Adipose tissue (tissue), 3 donors: Measurements from ENCODE around the gene SORL1. TPM values are rescaled to one million over a fixed set of nuclear protein-coding genes. Genes with fewer than 3 reads are reported as not detected.

Experiments used
- H3K27ac ChIP-seq: one replicate; pipeline ENCODE4 v1.5.1; 2013; ENCODE audit warnings: low read depth, low read length
- WGBS, 3 donors: extraction: QIAGEN DNeasy Blood & Tissue Kit; methylation state at CpG; one replicate each; pipeline ENCODE4 v1.1.7; 2013; 5-methylcytosine and 5-hydroxymethylcytosine counted together
- polyA plus RNA-seq, 3 donors: library from polyadenylated mRNA; stranded (reverse); fragments of 200-250 nt; gene quantifications; one replicate each; pipeline ENCODE4 v1.2.3, GENCODE V29; 2013
- donor health status: healthy with polysubstance abuse.
- donor health status: Bipolar disorder and iron deficiency.
- donor health status: healthy.

SORL1 gene
- polyA plus RNA-seq, 3 donors, result 3.2 to 5.4 (median 3.4) TPM

DNA sequence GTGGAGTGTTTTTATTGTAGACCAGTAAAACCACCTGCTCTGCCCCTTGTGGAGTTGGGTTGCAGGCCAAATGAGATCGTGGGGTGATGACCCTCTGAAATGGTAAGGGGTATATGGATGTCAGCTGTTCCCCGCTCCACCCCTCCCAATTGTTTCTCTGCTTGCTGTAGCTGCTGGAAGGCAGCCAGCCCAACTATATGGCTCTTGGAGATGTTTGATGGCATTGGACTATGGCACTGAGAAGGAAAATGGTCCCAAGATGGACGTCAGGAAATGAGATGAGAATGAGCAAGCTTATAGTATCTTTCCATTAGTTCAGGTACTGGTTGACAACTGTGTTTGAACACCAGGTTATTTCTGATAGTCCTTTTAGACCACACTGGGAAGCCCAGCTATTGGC is 95.5 kb downstream of the SORL1 start:
- no peak overlapping the region for H3K27ac ChIP-seq
- 80 to 88% (median 84%) methylated on average over 3 of the region's 3 CpGs for WGBS, 3 donors

- no peak overlapping the region for H3K27ac ChIP-seq
- 77 to 80% (median 79%) methylated on average over 10 of the region's 10 CpGs for WGBS, 3 donors
These were observed 98.3 kb downstream of the SORL1 start for GRCh38 chr11:121550247-121551030.

DNA sequence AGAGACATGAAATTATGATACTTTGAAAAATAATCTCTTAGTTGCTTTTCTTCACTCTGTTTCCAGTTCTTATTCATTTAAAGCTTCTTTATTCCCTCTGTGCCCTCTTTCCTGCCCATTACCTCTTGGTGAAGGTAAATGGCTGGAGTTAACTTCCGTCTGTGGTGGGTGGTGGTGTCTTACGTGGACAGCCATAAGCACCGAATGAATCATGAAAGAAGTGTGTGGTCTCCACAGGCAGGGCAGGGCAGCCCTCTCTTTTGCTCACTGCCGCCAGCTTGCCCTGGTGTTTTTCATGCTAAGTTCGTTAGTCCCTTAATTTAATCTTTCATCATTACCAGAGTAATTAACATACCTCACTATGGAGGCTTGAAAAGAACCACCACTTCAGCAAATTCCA is 99.3 kb downstream of the SORL1 start:
- H3K27ac ChIP-seq, result no peak overlapping the region
- WGBS, 3 donors, result 74 to 89% (median 87%) methylated on average over 5 of the region's 5 CpGs

GRCh38 chr11:121552154-121552553 is 100.0 kb downstream of the SORL1 start:
- 90% methylated on average over 5 of the region's 5 CpGs for WGBS, 3 donors
- no peak overlapping the region for H3K27ac ChIP-seq

DNA sequence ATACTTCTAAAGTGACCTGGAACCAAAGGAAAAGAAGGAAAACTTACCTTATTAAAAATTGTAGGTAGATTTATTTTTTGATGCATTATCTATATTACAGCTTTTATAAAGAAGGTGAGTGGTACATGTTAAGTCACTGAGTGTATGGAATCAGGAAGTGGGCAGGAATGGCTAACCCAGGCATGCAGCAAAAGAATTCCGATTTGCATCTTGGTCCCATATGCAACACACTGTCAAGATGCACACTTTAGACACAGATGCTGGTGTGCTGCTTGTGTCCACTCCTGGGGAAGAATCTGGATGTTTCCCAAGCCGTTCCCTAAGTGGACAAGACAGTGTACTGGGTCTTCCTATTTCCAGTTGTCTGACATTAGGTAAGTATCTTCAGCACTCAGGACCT is 100.5 kb downstream of the SORL1 start:
- no peak overlapping the region for H3K27ac ChIP-seq
- 61 to 94% (median 92%) methylated on average over 2 of the region's 2 CpGs for WGBS, 3 donors

DNA sequence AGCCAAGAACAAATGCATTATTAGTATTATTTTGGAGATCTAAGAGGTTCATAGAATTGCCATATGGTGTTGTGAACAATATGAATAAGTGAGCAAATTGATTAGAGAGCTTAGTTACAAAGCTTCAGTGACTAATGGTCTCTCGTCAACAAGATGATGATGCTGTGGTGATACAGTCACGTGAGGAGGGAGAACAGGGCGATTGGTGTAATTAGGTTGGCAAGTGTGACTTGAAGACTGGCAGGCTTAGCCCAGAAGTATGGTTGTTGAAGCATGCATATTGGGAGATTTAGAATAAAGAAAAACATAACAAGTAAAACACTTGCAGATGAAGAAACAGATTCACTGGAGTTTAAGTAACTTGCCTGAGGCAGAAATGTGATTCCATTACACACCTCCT is 101.3 kb downstream of the SORL1 start:
- no peak overlapping the region for H3K27ac ChIP-seq

GRCh38 chr11:121553806-121554205 is 101.7 kb downstream of the SORL1 start:
- no peak overlapping the region for H3K27ac ChIP-seq
- 36 to 81% (median 80%) methylated on average over 11 of the region's 11 CpGs for WGBS, 3 donors

More for the DNA sequence above, 101.3 kb downstream of the SORL1 start:
- 72 to 90% (median 86%) methylated on average over 3 of the region's 3 CpGs for WGBS, 3 donors

DNA sequence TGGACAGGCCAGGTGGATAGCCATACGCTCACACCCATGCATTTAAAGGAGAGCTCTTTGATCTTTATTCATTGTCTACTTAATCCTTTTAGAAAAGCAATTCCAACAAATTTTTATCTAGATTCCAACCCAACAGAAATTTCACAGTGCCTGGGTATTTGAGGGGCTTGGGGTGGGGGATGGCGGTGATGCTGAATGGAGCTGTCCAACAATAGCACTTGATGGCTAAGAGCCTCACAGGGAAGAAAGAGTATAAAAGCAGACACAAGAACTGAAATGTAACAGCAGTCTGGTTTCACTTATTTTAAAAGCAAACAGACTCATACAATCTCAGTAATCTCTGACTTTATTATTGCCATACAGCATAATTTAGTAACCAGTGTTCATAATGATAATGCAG is 102.4 kb downstream of the SORL1 start:
- H3K27ac ChIP-seq, result no peak overlapping the region
- 88 to 94% (median 89%) methylated on average over 2 of the region's 2 CpGs for WGBS, 3 donors

DNA sequence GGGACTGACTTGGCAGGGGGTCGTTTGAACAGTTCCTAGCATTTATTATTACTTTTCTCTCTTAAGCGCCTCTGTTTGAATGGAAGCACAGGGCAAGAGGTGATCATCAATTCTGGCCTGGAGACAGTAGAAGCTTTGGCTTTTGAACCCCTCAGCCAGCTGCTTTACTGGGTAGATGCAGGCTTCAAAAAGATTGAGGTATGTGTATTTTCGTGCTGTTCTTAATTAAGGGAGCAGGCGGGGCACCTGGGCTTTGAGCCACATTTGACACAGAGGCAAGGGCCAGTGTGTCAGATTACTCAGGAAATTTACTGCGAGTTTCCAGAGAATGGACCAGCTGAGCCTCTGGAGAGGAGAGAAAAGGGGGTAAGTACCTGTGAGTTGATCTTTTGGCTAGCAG is 103.0 kb downstream of the SORL1 start:
- WGBS, 3 donors, result 33 to 57% (median 57%) methylated on average over 5 of the region's 5 CpGs
- no peak overlapping the region for H3K27ac ChIP-seq

GRCh38 chr11:121556937-121557336 is 104.8 kb downstream of the SORL1 start:
- H3K27ac ChIP-seq, result no peak overlapping the region
- 92 to 94% (median 92%) methylated on average over 7 of the region's 7 CpGs for WGBS, 3 donors

GRCh38 chr11:121557348-121557747 is 105.2 kb downstream of the SORL1 start:
- 69 to 90% (median 69%) methylated on average over 8 of the region's 8 CpGs for WGBS, 3 donors
- no peak overlapping the region for H3K27ac ChIP-seq

DNA sequence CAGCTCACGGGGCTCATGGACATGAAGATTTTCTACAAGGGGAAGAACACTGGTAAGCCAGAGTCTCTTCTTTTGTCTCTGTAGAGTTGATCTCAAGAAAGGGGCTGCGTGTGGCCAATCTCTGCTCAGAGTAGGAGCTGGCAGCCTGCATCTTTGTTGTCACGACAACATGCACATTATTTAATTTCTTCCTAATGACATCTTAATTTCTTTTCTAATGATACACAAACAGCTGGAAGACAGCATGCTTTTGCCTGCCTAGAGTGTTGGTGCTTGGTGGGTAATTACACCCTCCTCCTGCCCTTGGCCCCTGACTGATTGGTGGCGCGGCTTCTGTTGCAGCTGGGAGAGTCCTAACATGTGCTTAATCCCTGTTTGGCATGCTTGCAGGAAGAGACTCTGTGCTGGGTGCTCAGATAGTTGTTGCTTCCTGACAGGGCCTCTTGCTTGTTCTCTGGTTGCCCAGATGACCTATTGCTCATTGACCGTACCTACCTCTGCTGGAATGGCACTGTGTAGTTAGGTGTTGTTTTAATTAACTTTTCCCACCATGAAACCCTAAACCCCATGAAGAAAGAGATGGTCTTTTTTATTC is 107.6 kb downstream of the SORL1 start:
- WGBS, 3 donors, result 86 to 93% (median 89%) methylated on average over 6 of the region's 6 CpGs

DNA sequence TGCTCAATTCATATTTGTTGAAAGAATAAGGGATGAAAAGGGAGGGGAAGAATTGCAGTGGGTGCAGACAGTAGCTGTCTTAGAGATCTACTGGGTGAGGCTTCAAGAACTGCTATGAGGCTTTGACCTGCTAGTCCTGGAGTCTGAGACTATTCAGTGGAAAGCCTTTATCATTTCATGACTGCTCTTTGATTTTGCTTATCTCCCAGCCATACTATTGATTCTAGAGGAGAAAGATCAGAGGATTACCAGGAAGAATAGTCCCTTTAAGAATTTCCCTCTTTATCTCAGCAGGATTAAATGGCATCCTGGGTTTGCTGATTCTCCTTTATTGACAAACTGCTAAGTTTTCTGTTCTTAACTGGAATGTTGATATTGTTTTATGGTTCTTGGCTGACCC is 108.1 kb downstream of the SORL1 start:
- no peak overlapping the region for H3K27ac ChIP-seq

More for the DNA sequence above, 107.6 kb downstream of the SORL1 start:
- H3K27ac ChIP-seq, result no peak overlapping the region

DNA sequence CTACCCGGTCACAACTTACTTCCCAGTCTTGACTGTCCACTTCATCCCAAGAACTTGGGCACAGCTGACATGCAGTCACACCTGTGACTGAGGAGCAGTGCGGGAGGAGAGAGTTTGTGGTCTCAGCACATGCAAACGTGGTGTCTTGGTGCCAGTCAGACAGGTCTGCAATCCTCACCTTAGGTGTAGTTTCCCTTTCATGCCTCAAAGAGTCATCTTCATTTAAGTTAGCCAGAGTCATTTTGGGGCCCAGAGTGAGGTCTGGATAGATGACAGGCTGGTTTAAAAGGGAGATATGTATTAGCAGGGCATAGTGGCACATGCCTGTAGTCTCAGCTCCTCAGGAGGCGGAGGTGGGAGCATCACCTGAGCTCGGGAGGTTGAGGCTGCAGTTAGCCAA is 109.1 kb downstream of the SORL1 start:
- no peak overlapping the region for H3K27ac ChIP-seq
- 65 to 86% (median 80%) methylated on average over 5 of the region's 5 CpGs for WGBS, 3 donors

GRCh38 chr11:121561716-121562115 is 109.6 kb downstream of the SORL1 start:
- WGBS, 3 donors, result 52 to 88% (median 83%) methylated on average over 5 of the region's 5 CpGs

GRCh38 chr11:121563003-121563402 is 110.9 kb downstream of the SORL1 start:
- no peak overlapping the region for H3K27ac ChIP-seq
- WGBS, 3 donors, result 79 to 92% (median 89%) methylated on average over 4 of the region's 4 CpGs

More at GRCh38 chr11:121561716-121562115, 109.6 kb downstream of the SORL1 start:
- no peak overlapping the region for H3K27ac ChIP-seq

DNA sequence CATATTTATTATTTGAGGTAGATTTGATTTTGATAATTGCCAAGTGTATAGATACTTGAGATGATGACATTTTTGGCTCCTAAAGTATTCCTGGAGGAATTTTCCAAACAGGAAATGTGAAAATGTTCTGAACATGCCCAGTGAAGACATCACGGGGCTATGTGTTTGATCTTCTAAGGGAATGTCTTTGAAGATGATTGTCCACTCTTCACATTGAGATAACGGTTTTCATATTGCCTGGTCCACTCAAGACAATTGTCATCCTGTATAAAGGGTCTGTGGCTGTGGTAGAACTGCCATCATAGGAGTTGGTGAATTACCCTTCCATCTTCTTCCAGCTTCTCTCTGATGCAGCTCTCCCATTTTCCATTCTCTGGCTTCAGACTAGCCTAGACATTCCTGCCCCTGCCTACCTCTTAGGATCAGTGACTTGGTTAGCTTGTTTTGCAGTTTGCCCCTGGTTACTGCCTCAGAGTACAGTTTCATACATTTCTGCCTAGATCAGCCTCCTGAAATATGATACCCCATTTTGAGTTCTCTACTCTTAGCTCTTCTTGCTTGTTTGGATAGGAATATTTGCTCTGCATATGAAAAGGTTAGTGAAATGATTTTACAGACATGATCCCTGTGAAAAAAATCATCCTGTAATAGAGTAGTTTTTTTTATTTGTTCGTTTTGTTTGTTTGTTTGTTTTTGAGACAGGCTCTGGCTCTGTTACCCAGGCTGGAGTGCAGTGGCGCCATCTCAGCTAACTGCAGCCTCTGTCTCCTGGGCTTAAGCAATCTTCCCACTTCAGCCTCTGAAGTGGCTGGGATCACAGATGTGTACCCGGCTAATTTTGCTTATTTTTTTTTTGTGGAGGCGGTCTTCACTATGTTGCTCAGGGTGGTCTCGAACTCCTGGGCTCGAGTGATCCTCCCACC is 112.0 kb downstream of the SORL1 start:
- H3K27ac ChIP-seq, result no peak overlapping the region
- WGBS, 3 donors, result 75 to 84% (median 80%) methylated on average over 8 of the region's 8 CpGs

DNA sequence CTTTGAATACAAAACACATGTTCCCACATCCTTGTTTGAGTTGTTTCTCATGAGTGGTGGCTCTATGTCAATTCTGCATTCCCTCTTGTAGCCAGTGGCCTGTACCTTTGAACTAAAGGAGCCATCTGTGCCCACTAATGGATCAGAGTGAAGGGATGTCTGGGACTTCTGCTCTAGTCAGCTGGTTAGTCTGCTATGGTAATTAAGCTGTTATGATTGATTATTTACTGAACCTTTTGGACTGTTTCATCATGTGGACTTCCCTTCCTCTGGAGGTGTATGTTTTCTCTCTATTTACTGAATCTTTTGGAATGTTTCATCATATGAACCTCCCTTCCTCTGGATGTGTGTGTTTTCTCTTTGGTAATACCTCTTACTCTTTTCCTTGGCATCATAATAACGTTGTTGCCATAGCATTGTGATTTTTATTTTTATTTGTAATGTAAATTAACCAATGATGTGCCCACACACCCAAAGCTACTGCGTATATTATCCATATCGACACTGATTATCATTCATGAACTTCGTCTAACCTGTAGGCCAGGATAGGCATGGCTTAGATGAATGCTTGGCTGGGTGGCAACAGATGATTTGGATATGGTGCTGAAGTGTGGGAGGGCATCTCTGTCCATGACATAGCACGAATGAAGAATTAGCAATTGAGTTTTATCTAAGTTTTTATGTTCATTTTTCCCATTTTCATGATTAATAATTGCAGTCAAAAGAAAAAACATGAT is 113.0 kb downstream of the SORL1 start:
- H3K27ac ChIP-seq, result no peak overlapping the region
- WGBS, 3 donors, result 82 to 86% (median 85%) methylated on average over 5 of the region's 5 CpGs
